SK-N-SH (cell line): ENCODE data around the gene CDKN3. TPM values are rescaled to one million over a fixed set of nuclear protein-coding genes. Genes with fewer than 3 reads are reported as not detected.

Source experiments
- CTCF ChIA-PET: fragments of 300-600, 350-600 bp; formaldehyde crosslinking; extraction: SDS; loops from one replicate; lab custom pipeline; 2021; lab: Yijun Ruan, JAX
- POLR2A ChIA-PET: fragments of 350-600 bp; sonication (Branson Sonifier 250); formaldehyde crosslinking; extraction: SDS; loops from one replicate; lab custom pipeline; 2020; ENCODE audit warnings: antibody characterized with exemption, inconsistent platforms; lab: Yijun Ruan, JAX
- DNase-seq: peaks from one replicate; pipeline ENCODE4 v3.0.0; 2012
- H2AFZ ChIP-seq: fragments of 200-600 bp; sonication (generic); 2 replicates; pipeline ENCODE4 v1.8.1; 2016; ENCODE audit warnings: antibody characterized with exemption, mild to moderate bottlenecking, low read depth
- H3F3A ChIP-seq: fragments of 200-600 bp; sonication (generic); replicated peaks from 2 replicates; pipeline ENCODE3; 2016; ENCODE audit warnings: antibody characterized with exemption, mild to moderate bottlenecking; ENCODE audit not compliant: insufficient read depth
- H3K27ac ChIP-seq, 2 experiments: fragments of 200-500 bp in 1 of 2; fragments of 200-600 bp in 1 of 2; sonication (Bioruptor generic) in 1 of 2; sonication (generic), shearing (Covaris generic) in 1 of 2; 2 replicates each; pipeline versions ENCODE4 v1.5.1 to v1.6.1; 2014 to 2016; ENCODE audit warnings: low read depth in 2 of 2, inconsistent platforms in 1 of 2, low read length in 1 of 2, mild to moderate bottlenecking in 1 of 2, mixed read lengths in 1 of 2
- H3K27me3 ChIP-seq: fragments of 200-600 bp; sonication (generic), shearing (Covaris generic); 2 replicates; pipeline ENCODE4 v1.6.1; 2016; ENCODE audit warnings: mixed run types; ENCODE audit not compliant: insufficient read depth
- H3K36me3 ChIP-seq, 2 experiments: fragments of 200-500 bp in 1 of 2; fragments of 200-600 bp in 1 of 2; sonication (Bioruptor generic) in 1 of 2; sonication (generic) in 1 of 2; replicated peaks in 1 of 2; 2 replicates each; pipeline versions ENCODE3 to v1.5.1; 2014 to 2016; ENCODE audit warnings: low read length in 1 of 2, mild to moderate bottlenecking in 1 of 2; ENCODE audit not compliant: insufficient read depth in 2 of 2, control insufficient read depth in 1 of 2
- H3K4me1 ChIP-seq, 2 experiments: fragments of 200-500 bp in 1 of 2; fragments of 200-600 bp in 1 of 2; sonication (Bioruptor generic) in 1 of 2; sonication (generic), shearing (Covaris generic) in 1 of 2; 2 replicates each; pipeline versions ENCODE4 v1.5.1 to v1.6.1; 2014 to 2016; ENCODE audit warnings: low read depth in 1 of 2, low read length in 1 of 2, mixed run types in 1 of 2; ENCODE audit not compliant: insufficient read depth in 2 of 2, control insufficient read depth in 1 of 2
- H3K4me2 ChIP-seq: fragments of 200-600 bp; sonication (generic), shearing (Covaris generic); 2 replicates; pipeline ENCODE4 v1.6.1; 2017; ENCODE audit warnings: mixed run types
- H3K4me3 ChIP-seq, 2 experiments: fragments of 200-500 bp in 1 of 2; fragments of 200-600 bp in 1 of 2; sonication (Bioruptor generic) in 1 of 2; sonication (generic), shearing (Covaris generic) in 1 of 2; 2 replicates each; pipeline versions ENCODE4 v1.5.1 to v1.8.1; 2014 to 2016; ENCODE audit warnings: low read depth in 2 of 2, inconsistent platforms in 1 of 2, low read length in 1 of 2, mild to moderate bottlenecking in 1 of 2, mixed read lengths in 1 of 2, moderate library complexity in 1 of 2
- H3K79me2 ChIP-seq: fragments of 200-600 bp; sonication (generic); 2 replicates; pipeline ENCODE4 v1.8.1; 2017; ENCODE audit warnings: mild to moderate bottlenecking; ENCODE audit not compliant: insufficient read depth
- H3K9ac ChIP-seq: fragments of 200-600 bp; sonication (generic); 2 replicates; pipeline ENCODE4 v1.6.1; 2017; ENCODE audit warnings: mixed run types
- H3K9me2 ChIP-seq: fragments of 200-600 bp; sonication (generic); 2 replicates; pipeline ENCODE4 v1.6.1; 2017; ENCODE audit warnings: mixed run types
- H3K9me3 ChIP-seq: fragments of 200-600 bp; sonication (generic); 2 replicates; pipeline ENCODE4 v1.6.1; 2017; ENCODE audit warnings: mixed run types, mild to moderate bottlenecking, moderate library complexity
- H4K20me1 ChIP-seq: fragments of 200-600 bp; sonication (generic); 2 replicates; pipeline ENCODE4 v1.6.1; 2017; ENCODE audit warnings: mild to moderate bottlenecking, mixed run types; ENCODE audit not compliant: insufficient read depth
- ELF1 ChIP-seq: IDR thresholded peaks from 2 replicates; pipeline ENCODE4 v1.4.0; 2012
- FOSL2 ChIP-seq: IDR thresholded peaks from 2 replicates; pipeline ENCODE4 v1.4.0; 2012; ENCODE audit warnings: low read depth, mild to moderate bottlenecking, moderate library complexity, borderline replicate concordance
- FOXM1 ChIP-seq: IDR thresholded peaks from 2 replicates; pipeline ENCODE4 v1.4.0; 2012; ENCODE audit warnings: low read depth, mild to moderate bottlenecking
- GABPA ChIP-seq: IDR thresholded peaks from 2 replicates; pipeline ENCODE4 v1.4.0; 2012; ENCODE audit warnings: low read depth, mild to moderate bottlenecking
- GATA2 ChIP-seq: sonication (generic); formaldehyde crosslinking; IDR thresholded peaks from 2 replicates; pipeline ENCODE4 v1.5.0; 2020; ENCODE audit warnings: mild to moderate bottlenecking, missing genetic modification reagents
- MEF2A ChIP-seq: IDR thresholded peaks from 2 replicates; pipeline ENCODE4 v1.4.0; 2012; ENCODE audit warnings: low read depth, borderline replicate concordance
- POLR2AphosphoS5 ChIP-seq: IDR thresholded peaks from 2 replicates; pipeline ENCODE4 v1.6.1; 2012; ENCODE audit warnings: low read depth, low read length
- RAD21 ChIP-seq: IDR thresholded peaks from 2 replicates; pipeline ENCODE4 v1.6.1; 2012; ENCODE audit warnings: mild to moderate bottlenecking, low read length
- RCOR1 ChIP-seq: fragments of 150-350 bp; IDR thresholded peaks from 2 replicates; pipeline ENCODE4 v1.6.1; 2017; ENCODE audit warnings: antibody characterized with exemption, low read length
- REST ChIP-seq: IDR thresholded peaks from 2 replicates; pipeline ENCODE4 v1.6.1; 2012; ENCODE audit warnings: mild to moderate bottlenecking, low read depth, low read length, moderate library complexity
- RFX5 ChIP-seq: IDR thresholded peaks from 2 replicates; pipeline ENCODE4 v1.6.1; 2012; ENCODE audit warnings: mild to moderate bottlenecking, improper control_type of control experiment, low read length
- RXRA ChIP-seq: IDR thresholded peaks from 2 replicates; pipeline ENCODE4 v1.4.0; 2012; ENCODE audit warnings: low read depth, mild to moderate bottlenecking, borderline replicate concordance
- SIN3A ChIP-seq: IDR thresholded peaks from 2 replicates; pipeline ENCODE4 v1.6.1; 2012; ENCODE audit warnings: low read depth, mild to moderate bottlenecking, low read length, moderate library complexity, borderline replicate concordance
- TAF1 ChIP-seq: IDR thresholded peaks from 2 replicates; pipeline ENCODE4 v1.6.1; 2012; ENCODE audit warnings: low read depth, mild to moderate bottlenecking, low read length, moderate library complexity, borderline replicate concordance
- TCF12 ChIP-seq: IDR thresholded peaks from 2 replicates; pipeline ENCODE4 v1.4.0; 2012
- TEAD4 ChIP-seq: IDR thresholded peaks from 2 replicates; pipeline ENCODE4 v1.4.0; 2012; ENCODE audit warnings: mild to moderate bottlenecking, borderline replicate concordance; ENCODE audit not compliant: insufficient read depth
- WGBS: methylation state at CpG from one replicate; pipeline ENCODE4 v1.1.6; 2017; ENCODE audit warnings: low lambda C conversion rate; 5-methylcytosine and 5-hydroxymethylcytosine counted together
- polyA plus RNA-seq, 3 experiments: library from polyadenylated mRNA; depleted of rRNA; stranded (reverse); fragments of >200 nt; gene quantifications; 2 replicates each; pipeline ENCODE4 v1.2.3, GENCODE V29; 2012
- TF ChIP-seq, protein P1 (sequence below): IDR thresholded peaks from 2 replicates; pipeline ENCODE4 v1.4.0; 2012; ENCODE audit warnings: low read depth, borderline replicate concordance
- TF ChIP-seq, protein P2 (sequence below): IDR thresholded peaks from 2 replicates; pipeline ENCODE4; 2012
- TF ChIP-seq, protein P3 (sequence below): fragments of 150-350 bp; IDR thresholded peaks from 2 replicates; pipeline ENCODE4 v1.6.1; 2017; ENCODE audit warnings: antibody characterized with exemption, low read length, low read depth, borderline replicate concordance
- TF ChIP-seq, protein P4 (sequence below): IDR thresholded peaks from 2 replicates; pipeline ENCODE4 v1.4.0; 2012; ENCODE audit warnings: low read depth

CDKN3 gene
- polyA plus RNA-seq, 1 of the 3 experiments (the other 2 are of a cell fraction) = 26.7 TPM

- Histone ChIP-seq H3K9ac (no peak overlapping the region), H3K27ac (no peak overlapping the region), H3K36me3 (peaks cover 0 to 6% of the 10 kb centered on the region in 2 experiments), H3K4me2 (no peak overlapping the region), H3F3A (peaks cover 12% of the 10 kb centered on the region), H3K4me1 (peaks cover 5 to 18% of the 10 kb centered on the region in 2 experiments; a peak in 2 of 4 replicates), H3K79me2 (peaks cover 23% of the 10 kb centered on the region; the same call in 1 of the 2 replicates), H3K9me3 (no peaks in the 10 kb centered on the region), H3K27me3 (no peaks in the 10 kb centered on the region), H3K4me3 (no peak overlapping the region), H3K9me2 (no peaks in the 10 kb centered on the region), H2AFZ (peak overlapping the region; percentile 93; the same call in 1 of the 2 replicates), H4K20me1 (no peaks in the 10 kb centered on the region)
- TF ChIP-seq SIN3A = no peak
- TF ChIP-seq, protein P1, sequence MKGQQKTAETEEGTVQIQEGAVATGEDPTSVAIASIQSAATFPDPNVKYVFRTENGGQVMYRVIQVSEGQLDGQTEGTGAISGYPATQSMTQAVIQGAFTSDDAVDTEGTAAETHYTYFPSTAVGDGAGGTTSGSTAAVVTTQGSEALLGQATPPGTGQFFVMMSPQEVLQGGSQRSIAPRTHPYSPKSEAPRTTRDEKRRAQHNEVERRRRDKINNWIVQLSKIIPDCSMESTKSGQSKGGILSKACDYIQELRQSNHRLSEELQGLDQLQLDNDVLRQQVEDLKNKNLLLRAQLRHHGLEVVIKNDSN = no peak
- no peak for TF ChIP-seq GATA2 (CRISPR knock-in tag)
- TF ChIP-seq, protein P2, sequence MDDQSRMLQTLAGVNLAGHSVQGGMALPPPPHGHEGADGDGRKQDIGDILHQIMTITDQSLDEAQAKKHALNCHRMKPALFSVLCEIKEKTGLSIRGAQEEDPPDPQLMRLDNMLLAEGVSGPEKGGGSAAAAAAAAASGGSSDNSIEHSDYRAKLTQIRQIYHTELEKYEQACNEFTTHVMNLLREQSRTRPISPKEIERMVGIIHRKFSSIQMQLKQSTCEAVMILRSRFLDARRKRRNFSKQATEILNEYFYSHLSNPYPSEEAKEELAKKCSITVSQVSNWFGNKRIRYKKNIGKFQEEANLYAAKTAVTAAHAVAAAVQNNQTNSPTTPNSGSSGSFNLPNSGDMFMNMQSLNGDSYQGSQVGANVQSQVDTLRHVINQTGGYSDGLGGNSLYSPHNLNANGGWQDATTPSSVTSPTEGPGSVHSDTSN = no peak
- TF ChIP-seq, protein P3, sequence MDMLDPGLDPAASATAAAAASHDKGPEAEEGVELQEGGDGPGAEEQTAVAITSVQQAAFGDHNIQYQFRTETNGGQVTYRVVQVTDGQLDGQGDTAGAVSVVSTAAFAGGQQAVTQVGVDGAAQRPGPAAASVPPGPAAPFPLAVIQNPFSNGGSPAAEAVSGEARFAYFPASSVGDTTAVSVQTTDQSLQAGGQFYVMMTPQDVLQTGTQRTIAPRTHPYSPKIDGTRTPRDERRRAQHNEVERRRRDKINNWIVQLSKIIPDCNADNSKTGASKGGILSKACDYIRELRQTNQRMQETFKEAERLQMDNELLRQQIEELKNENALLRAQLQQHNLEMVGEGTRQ = no peak
- TF ChIP-seq TAF1 = no peak
- no peak for TF ChIP-seq REST
- no peak for TF ChIP-seq RXRA
- no peak for TF ChIP-seq POLR2AphosphoS5
- no peak for TF ChIP-seq TCF12
- TF ChIP-seq RCOR1 = no peak
- no peak for TF ChIP-seq MEF2A
- no peak for TF ChIP-seq FOSL2
- TF ChIP-seq ELF1 = no peak
- TF ChIP-seq, protein P4, sequence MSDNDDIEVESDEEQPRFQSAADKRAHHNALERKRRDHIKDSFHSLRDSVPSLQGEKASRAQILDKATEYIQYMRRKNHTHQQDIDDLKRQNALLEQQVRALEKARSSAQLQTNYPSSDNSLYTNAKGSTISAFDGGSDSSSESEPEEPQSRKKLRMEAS = no peak
- TF ChIP-seq RAD21 = no peak
- TF ChIP-seq TEAD4 = no peak
- TF ChIP-seq FOXM1 = no peak
- TF ChIP-seq RFX5 = no peak
- no peak for TF ChIP-seq GABPA
- CTCF ChIA-PET = no interaction called here
- POLR2A ChIA-PET = no interaction called here
- WGBS = 94% methylated on average over 2 of the region's 2 CpGs
- DNase-seq = no peak
These were observed 1.1 kb upstream of the CDKN3 start for GRCh38 chr14:54395716-54396115.
